ENCODE data around the gene BCL2L1. TPM values are rescaled to one million over a fixed set of nuclear protein-coding genes. Genes with fewer than 3 reads are reported as not detected.

Gene BCL2L1
- total RNA-seq, 1 donor from 2014 or later: 52.9 TPM

DNA sequence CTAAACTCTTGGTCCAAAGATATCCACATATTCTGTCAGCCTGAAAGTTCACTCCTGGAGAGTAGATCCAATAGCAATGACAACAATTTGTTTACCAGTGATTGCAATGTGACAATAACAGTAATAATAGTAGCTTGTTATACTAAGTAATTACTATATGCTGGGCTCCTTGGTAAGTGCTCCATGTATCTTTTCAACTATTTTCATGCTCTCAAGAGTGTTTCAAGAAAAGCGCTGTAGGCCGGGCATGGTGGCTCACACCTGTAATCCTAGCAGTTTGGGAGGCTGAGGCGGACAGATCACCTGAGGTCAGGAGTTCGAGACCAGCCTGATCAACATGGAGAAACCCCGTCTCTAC is 15.4 kb downstream of the BCL2L1 start:
- no peak for DNase-seq (ENCODE audit: low spot score)
- H3K4me1 Mint-ChIP-seq (ENCODE audit: unreplicated experiment): peaks cover 33% of the 10 kb centered on the region
- peaks cover 25% of the 10 kb centered on the region for H3K36me3 Mint-ChIP-seq (ENCODE audit: low read depth, unreplicated experiment)
- H3K27ac Mint-ChIP-seq (ENCODE audit: unreplicated experiment): peak overlapping the region; percentile 41
- no peaks in the 10 kb centered on the region for H3K9me3 Mint-ChIP-seq (ENCODE audit: unreplicated experiment)
- TF ChIP-seq, protein P1, sequence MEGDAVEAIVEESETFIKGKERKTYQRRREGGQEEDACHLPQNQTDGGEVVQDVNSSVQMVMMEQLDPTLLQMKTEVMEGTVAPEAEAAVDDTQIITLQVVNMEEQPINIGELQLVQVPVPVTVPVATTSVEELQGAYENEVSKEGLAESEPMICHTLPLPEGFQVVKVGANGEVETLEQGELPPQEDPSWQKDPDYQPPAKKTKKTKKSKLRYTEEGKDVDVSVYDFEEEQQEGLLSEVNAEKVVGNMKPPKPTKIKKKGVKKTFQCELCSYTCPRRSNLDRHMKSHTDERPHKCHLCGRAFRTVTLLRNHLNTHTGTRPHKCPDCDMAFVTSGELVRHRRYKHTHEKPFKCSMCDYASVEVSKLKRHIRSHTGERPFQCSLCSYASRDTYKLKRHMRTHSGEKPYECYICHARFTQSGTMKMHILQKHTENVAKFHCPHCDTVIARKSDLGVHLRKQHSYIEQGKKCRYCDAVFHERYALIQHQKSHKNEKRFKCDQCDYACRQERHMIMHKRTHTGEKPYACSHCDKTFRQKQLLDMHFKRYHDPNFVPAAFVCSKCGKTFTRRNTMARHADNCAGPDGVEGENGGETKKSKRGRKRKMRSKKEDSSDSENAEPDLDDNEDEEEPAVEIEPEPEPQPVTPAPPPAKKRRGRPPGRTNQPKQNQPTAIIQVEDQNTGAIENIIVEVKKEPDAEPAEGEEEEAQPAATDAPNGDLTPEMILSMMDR (IDR thresholded peaks at IDR 0.05; ENCODE audit: unreplicated experiment): no peak
- peaks cover 1% of the 10 kb centered on the region for H3K27me3 Mint-ChIP-seq (ENCODE audit: unreplicated experiment)
- no peak overlapping the region for H3K4me3 Mint-ChIP-seq (ENCODE audit: unreplicated experiment)

DNA sequence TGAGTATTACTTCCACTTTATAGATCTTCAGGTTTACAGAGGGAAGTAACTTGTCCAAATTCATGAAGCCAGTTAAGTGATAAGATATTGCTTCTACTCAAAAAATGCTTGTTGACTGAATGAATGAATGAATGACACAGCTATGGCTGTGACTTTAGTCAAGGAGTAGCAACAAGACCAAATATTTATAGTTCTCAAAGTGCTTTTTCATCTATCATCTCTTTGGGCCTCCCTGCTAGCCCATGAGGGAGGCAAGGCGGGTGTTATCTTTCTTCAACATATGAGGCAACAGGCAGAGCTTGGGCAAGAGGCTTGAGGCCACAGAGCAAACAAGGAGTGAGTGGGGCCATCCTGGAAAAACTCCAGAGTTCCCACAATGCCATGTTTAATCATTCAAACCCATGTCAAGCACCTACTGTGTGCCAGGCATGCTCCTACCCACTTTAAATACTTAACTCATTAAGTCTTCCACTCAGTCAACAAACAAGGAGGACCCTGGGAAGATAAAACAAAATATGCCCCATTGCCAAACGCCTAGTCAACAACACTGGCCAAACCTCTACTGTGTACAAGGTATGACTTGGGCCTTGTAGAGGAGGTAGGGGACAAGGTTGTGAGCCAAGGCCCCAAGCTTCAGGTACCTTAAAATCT is 15.9 kb downstream of the BCL2L1 start:
- Mint-ChIP-seq H3K27me3 (ENCODE audit: unreplicated experiment) (peaks cover 1% of the 10 kb centered on the region), H3K9me3 (ENCODE audit: unreplicated experiment) (no peaks in the 10 kb centered on the region), H3K27ac (ENCODE audit: unreplicated experiment) (peak overlapping the region; percentile 41), H3K4me3 (ENCODE audit: unreplicated experiment) (no peak overlapping the region), H3K36me3 (ENCODE audit: low read depth, unreplicated experiment) (peaks cover 29% of the 10 kb centered on the region), H3K4me1 (ENCODE audit: unreplicated experiment) (peaks cover 32% of the 10 kb centered on the region)
- no peak for DNase-seq (ENCODE audit: low spot score)
- TF ChIP-seq, protein P1 (IDR thresholded peaks at IDR 0.05; ENCODE audit: unreplicated experiment): no peak

DNA sequence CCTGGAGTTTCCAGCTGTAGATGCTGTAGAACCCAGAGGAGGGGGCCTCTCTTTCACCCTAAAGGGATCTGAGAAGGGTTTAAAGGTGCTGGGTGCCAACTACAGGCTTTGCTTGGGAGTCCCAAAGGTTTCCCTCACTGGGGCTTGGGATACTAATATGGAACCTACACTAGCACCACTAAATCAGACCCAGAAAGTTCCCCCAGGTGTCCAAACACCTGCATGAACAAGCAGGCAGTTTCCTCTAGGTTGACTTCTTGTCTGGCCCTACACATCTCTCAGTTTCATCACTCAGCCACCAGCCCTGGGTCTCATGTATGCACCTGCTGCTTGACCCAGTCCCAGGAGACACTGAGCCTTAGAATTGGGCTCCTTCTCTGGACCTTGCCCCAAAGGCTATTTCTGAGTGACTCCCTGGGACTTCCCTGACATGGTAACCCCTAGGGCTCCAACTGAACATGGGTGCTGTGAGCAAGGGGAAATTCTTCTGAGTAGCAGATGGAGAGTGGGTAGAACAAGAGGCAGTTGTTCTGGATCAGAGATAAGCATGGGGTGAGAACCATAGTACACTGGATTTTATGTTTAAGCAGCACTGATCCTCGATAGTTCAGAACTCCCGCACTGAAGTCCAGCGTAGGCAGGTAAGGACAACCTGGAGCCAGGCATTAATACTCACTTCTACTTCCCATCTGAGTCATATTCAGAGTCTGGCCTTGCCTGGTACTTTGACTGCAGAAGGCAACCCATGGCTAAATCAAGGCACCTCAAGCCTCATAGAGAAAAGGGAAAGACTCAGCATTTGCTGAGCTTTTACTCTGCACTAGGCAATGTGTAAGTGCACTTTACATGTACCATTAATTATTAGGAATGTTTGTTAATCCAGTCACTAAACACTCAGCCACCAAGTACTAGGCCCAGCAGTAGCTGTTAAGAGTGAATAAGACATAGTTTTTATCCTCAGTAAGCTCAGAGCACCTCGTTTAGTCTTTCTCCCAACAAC is 16.8 kb downstream of the BCL2L1 start:
- TF ChIP-seq, protein P1 (IDR thresholded peaks at IDR 0.05; ENCODE audit: unreplicated experiment): no peak
- H3K4me1 Mint-ChIP-seq (ENCODE audit: unreplicated experiment): peaks cover 33% of the 10 kb centered on the region
- H3K9me3 Mint-ChIP-seq (ENCODE audit: unreplicated experiment): no peaks in the 10 kb centered on the region
- DNase-seq (ENCODE audit: low spot score): no peak
- H3K27ac Mint-ChIP-seq (ENCODE audit: unreplicated experiment): peak overlapping the region; percentile 83
- H3K27me3 Mint-ChIP-seq (ENCODE audit: unreplicated experiment): peaks cover 1% of the 10 kb centered on the region
- peaks cover 29% of the 10 kb centered on the region for H3K36me3 Mint-ChIP-seq (ENCODE audit: low read depth, unreplicated experiment)
- no peak overlapping the region for H3K4me3 Mint-ChIP-seq (ENCODE audit: unreplicated experiment)

DNA sequence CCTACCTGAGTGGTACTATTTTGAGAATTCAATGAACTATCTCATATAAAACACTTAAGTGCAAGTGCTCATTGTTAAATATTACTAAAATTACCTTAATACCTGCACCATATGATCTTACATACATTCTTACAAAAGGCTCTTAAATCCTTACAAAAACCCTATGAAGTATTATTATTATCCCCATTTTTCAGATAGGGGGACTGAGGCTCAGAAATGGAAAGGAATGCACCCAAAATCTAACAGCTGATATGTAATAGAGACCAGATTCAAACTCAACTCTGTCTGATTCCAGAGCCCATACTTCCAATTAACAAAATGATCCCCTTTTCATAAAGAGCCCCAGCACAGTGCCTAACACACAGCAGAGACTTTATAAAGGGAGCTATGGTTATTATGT is 17.5 kb downstream of the BCL2L1 start:
- Mint-ChIP-seq H3K36me3 (ENCODE audit: low read depth, unreplicated experiment) (peaks cover 33% of the 10 kb centered on the region), H3K27ac (ENCODE audit: unreplicated experiment) (peak overlapping the region; percentile 93), H3K27me3 (ENCODE audit: unreplicated experiment) (peaks cover 1% of the 10 kb centered on the region), H3K9me3 (ENCODE audit: unreplicated experiment) (no peaks in the 10 kb centered on the region), H3K4me1 (ENCODE audit: unreplicated experiment) (peaks cover 38% of the 10 kb centered on the region), H3K4me3 (ENCODE audit: unreplicated experiment) (peak overlapping the region; percentile 44)
- TF ChIP-seq, protein P1 (IDR thresholded peaks at IDR 0.05; ENCODE audit: unreplicated experiment): no peak
- no peak for DNase-seq (ENCODE audit: low spot score)

All from endothelial cell (in vitro differentiated cells).